ENCODE results near the gene XYLT1.

XYLT1 gene

GRCh38 chr16:17101646-17102045 lies 369.1 kb downstream of the XYLT1 start:
- DNase-seq (ENCODE audit: low read depth in 2 of 2): no peak

- no peak for DNase-seq (ENCODE audit: low read depth in 2 of 2)
Observed at GRCh38 chr16:17098685-17099084, 372.1 kb downstream of the XYLT1 start.

GRCh38 chr16:17084130-17084529 lies 386.6 kb downstream of the XYLT1 start:
- DNase-seq (ENCODE audit: low read depth in 2 of 2): no peak

- no peak for DNase-seq (ENCODE audit: low read depth in 2 of 2)
Observed at GRCh38 chr16:17083628-17084027, 387.1 kb downstream of the XYLT1 start.

- no peak for DNase-seq (ENCODE audit: low read depth in 2 of 2)
Observed at GRCh38 chr16:17082095-17082882, 388.5 kb downstream of the XYLT1 start.

GRCh38 chr16:17080105-17080504 lies 390.7 kb downstream of the XYLT1 start:
- no peak for DNase-seq (ENCODE audit: low read depth in 2 of 2)

- no peak for DNase-seq (ENCODE audit: low read depth in 2 of 2)
Observed at GRCh38 chr16:17078931-17079631, 391.7 kb downstream of the XYLT1 start.

GRCh38 chr16:17076818-17077498 lies 393.8 kb downstream of the XYLT1 start:
- DNase-seq (ENCODE audit: low read depth in 2 of 2): no peak

- DNase-seq (ENCODE audit: low read depth in 2 of 2): no peak
Observed at GRCh38 chr16:17076092-17076754, 394.5 kb downstream of the XYLT1 start.

GRCh38 chr16:17072104-17072503 lies 398.7 kb downstream of the XYLT1 start:
- no peak for DNase-seq (ENCODE audit: low read depth in 2 of 2)

GRCh38 chr16:17070882-17071592 lies 399.7 kb downstream of the XYLT1 start:
- DNase-seq (ENCODE audit: low read depth in 2 of 2): peak; percentile 37 to 53

GRCh38 chr16:17069681-17070080 lies 401.1 kb downstream of the XYLT1 start:
- no peak for DNase-seq (ENCODE audit: low read depth in 2 of 2)

- DNase-seq (ENCODE audit: low read depth in 2 of 2): no peak
Observed at GRCh38 chr16:17068524-17068923, 402.2 kb downstream of the XYLT1 start.

- DNase-seq (ENCODE audit: low read depth in 2 of 2): no peak
Observed at GRCh38 chr16:17067882-17068281, 402.9 kb downstream of the XYLT1 start.

GRCh38 chr16:17063201-17064139 lies 407.3 kb downstream of the XYLT1 start:
- DNase-seq (ENCODE audit: low read depth in 2 of 2): no peak

GRCh38 chr16:17062676-17063075 lies 408.1 kb downstream of the XYLT1 start:
- DNase-seq (ENCODE audit: low read depth in 2 of 2): no peak

GRCh38 chr16:17061326-17061725 lies 409.4 kb downstream of the XYLT1 start:
- no peak for DNase-seq (ENCODE audit: low read depth in 2 of 2)

- DNase-seq (ENCODE audit: low read depth in 2 of 2): no peak
Observed at GRCh38 chr16:17058471-17058870, 412.3 kb downstream of the XYLT1 start.

- no peak for DNase-seq (ENCODE audit: low read depth in 2 of 2)
Observed at GRCh38 chr16:17056666-17057065, 414.1 kb downstream of the XYLT1 start.

- DNase-seq (ENCODE audit: low read depth in 2 of 2): no peak
Observed at GRCh38 chr16:17053536-17054160, 417.1 kb downstream of the XYLT1 start.

Data from stimulated activated CD8-positive, alpha-beta memory T cell treated with anti-CD3 and anti-CD28 coated beads, Interleukin-7, amount 100 ng/mL, for 1 hour (primary cell).